ENCODE results near the gene MKI67. TPM values are rescaled to one million over a fixed set of nuclear protein-coding genes. Genes with fewer than 3 reads are reported as not detected.
A peak's percentile ranks its signal among the peaks of the same experiment; 100 is the strongest.

The MKI67 gene
- total RNA-seq (1 to 10 TPM in 2 of 6 donors, under 1 TPM in 4; under 0.01 to 3.1 (median 0.60) TPM), polyA plus RNA-seq (under 1 TPM; 0.02 to 0.11 TPM)

- peak within 1 kb of the TSS; percentile 24 to 78 (median 42) for H3K4me3 ChIP-seq
- no peaks in the 10 kb centered on the region for H3K36me3 ChIP-seq
- 1% methylated on average over 73 to 95 of the region's 95 CpGs for WGBS, 2 donors
- TF ChIP-seq, protein P1, sequence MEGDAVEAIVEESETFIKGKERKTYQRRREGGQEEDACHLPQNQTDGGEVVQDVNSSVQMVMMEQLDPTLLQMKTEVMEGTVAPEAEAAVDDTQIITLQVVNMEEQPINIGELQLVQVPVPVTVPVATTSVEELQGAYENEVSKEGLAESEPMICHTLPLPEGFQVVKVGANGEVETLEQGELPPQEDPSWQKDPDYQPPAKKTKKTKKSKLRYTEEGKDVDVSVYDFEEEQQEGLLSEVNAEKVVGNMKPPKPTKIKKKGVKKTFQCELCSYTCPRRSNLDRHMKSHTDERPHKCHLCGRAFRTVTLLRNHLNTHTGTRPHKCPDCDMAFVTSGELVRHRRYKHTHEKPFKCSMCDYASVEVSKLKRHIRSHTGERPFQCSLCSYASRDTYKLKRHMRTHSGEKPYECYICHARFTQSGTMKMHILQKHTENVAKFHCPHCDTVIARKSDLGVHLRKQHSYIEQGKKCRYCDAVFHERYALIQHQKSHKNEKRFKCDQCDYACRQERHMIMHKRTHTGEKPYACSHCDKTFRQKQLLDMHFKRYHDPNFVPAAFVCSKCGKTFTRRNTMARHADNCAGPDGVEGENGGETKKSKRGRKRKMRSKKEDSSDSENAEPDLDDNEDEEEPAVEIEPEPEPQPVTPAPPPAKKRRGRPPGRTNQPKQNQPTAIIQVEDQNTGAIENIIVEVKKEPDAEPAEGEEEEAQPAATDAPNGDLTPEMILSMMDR (IDR thresholded peaks at IDR 0.05): no peak
- intact Hi-C loops (cut with DNase I): no loop called here
- DNase-seq (peak; percentile 65 to 84 (median 78)), FAIRE-seq (no peak), ATAC-seq (peak; percentile 97 to 98 (median 98))
- no peaks in the 10 kb centered on the region for H3K9me3 ChIP-seq
- H3K27me3 ChIP-seq: peaks cover 0 to 28% (median 4%) of the 10 kb centered on the region in 4 donors
- no peak within 1 kb of the TSS for H3K27ac ChIP-seq
- peaks cover 5 to 8% (median 6%) of the 10 kb centered on the region in 3 donors for H3K4me1 ChIP-seq
These were observed at the start of gene MKI67 for GRCh38 chr10:128125944-128126764. Gene MKI67 (minus strand): TSS chr10:128126423. CDS start chr10:128125667, 756 bp downstream.

DNA sequence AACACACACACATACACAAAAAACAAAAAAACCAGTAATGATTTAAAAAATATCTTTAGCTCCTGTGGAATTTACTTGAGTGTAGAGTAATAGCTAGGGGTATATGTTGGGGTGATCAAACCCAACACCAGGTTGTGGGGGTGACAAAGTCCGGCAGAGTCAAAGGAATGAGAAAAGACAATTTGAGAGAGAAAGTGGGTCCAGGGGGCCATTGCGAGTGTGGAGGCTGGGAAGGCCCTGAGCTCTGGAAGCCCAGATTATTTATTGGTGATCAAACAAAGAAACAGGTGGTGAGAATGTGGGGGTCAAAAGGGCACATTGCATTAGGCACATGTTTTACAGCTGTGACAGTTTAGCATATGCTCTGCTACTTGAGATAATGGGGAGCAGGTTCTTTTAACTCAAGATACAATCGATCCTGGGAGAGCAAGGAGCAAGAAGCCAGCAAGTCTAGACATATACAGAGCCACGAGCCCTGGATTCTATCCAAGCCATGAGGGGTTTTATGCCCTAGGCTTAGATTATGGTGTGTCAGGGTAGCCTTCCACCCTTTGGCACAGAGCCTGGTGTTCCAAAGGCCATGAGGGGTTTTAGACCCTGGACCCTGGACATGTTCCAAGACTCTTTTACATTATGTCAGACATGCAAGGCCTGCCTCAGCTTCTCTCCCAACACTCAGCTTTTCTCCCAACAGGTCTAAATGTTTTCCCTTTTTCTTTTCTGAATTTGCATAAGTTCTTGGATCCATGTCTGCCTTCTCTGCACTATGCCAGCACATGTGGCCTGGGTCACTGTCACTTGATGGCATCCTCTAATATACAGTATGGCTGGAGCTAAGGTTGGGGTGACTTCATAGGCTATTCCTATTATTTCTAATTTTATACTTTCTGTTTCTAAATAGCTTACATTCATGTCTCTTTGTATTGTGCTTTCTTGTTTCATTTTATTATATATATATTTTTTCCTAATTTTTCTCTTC is 48.6 kb upstream of the MKI67 start:
- Histone ChIP-seq H3K36me3 (no peaks in the 10 kb centered on the region), H3K4me3 (no peak overlapping the region), H3K27ac (no peak overlapping the region), H3K27me3 (no peaks in the 10 kb centered on the region), H3K9me3 (no peaks in the 10 kb centered on the region), H3K4me1 (no peaks in the 10 kb centered on the region)
- ATAC-seq: no peak
- intact Hi-C loops (cut with DNase I): no loop called here
- WGBS, 2 donors: 61 to 72% methylated on average over 4 of the region's 4 CpGs
- FAIRE-seq: no peak
- TF ChIP-seq, protein P1 (IDR thresholded peaks at IDR 0.05): no peak
- DNase-seq: no peak

GRCh38 chr10:128173386-128173785 is 47.2 kb upstream of the MKI67 start:
- H3K9me3 ChIP-seq: no peaks in the 10 kb centered on the region
- WGBS, 2 donors: 27 to 31% methylated on average over 1 of the region's 1 CpG

DNA sequence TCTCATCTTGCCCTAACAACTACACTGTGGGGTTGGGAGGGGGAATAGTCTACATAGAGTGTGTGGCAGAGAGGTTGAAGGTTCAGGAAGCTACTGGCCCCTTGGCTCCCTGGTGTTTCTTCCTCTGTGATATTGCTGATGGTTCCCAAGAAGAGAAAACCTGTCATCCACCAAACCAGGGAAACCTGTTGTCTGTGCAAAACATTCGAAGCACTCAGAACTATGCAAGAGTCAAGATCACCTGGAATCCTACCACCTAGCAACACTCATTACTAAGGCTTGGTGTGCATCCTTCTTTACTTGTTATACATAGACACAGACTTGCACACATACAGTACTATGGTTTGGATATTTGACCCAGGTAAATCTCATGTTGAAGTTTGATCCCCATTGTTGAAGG is 46.5 kb upstream of the MKI67 start:
- DNase-seq (no peak), ATAC-seq (no peak), FAIRE-seq (no peak)
- no peaks in the 10 kb centered on the region for H3K27me3 ChIP-seq
- H3K36me3 ChIP-seq: no peaks in the 10 kb centered on the region
- intact Hi-C loops (cut with DNase I): no loop called here
- H3K4me3 ChIP-seq: no peak overlapping the region
- no peak overlapping the region for H3K27ac ChIP-seq
- WGBS, 2 donors: 40 to 46% methylated on average over 1 of the region's 1 CpG
- H3K4me1 ChIP-seq: no peaks in the 10 kb centered on the region
- no peaks in the 10 kb centered on the region for H3K9me3 ChIP-seq
- TF ChIP-seq, protein P1 (IDR thresholded peaks at IDR 0.05): no peak

More at GRCh38 chr10:128173386-128173785, 47.2 kb upstream of the MKI67 start:
- intact Hi-C loops (cut with DNase I): no loop called here
- H3K27me3 ChIP-seq: no peaks in the 10 kb centered on the region
- TF ChIP-seq, protein P1 (IDR thresholded peaks at IDR 0.05): no peak
- no peaks in the 10 kb centered on the region for H3K4me1 ChIP-seq
- no peak for FAIRE-seq
- no peak for DNase-seq
- H3K4me3 ChIP-seq: no peak overlapping the region
- no peak for ATAC-seq
- H3K36me3 ChIP-seq: no peaks in the 10 kb centered on the region
- no peak overlapping the region for H3K27ac ChIP-seq

All from pancreas (tissue), 10 donors.